HepG2 (cell line): Measurements from ENCODE around the gene CT47A1. TPM values are rescaled to one million over a fixed set of nuclear protein-coding genes. Genes with fewer than 3 reads are reported as not detected.

Experiments used
- ATAC-seq: fragments of 200-7000 bp; cut with Tn5 transposase; 3 replicates; pipeline ENCODE4 v1.9.1; 2020; ENCODE audit warnings: mild to moderate bottlenecking, moderate library complexity
- BruUV-seq: library from RNA; stranded (reverse); fragments of 400-500 nt; replicated peaks from 2 replicates; lab custom pipeline; 2021; lab: Mats Ljungman, UMichigan
- CTCF ChIA-PET: fragments of 300-600 bp; formaldehyde crosslinking; extraction: SDS; loops from one replicate; lab custom pipeline; 2021; ENCODE audit warnings: low total read pairs, inconsistent platforms, low intra/inter-chr PET ratio; lab: Yijun Ruan, JAX
- POLR2A ChIA-PET: fragments of 350-600 bp; sonication (Branson Sonifier 250); formaldehyde crosslinking; loops from one replicate; lab custom pipeline; 2020; ENCODE audit warnings: antibody characterized with exemption, inconsistent platforms; lab: Yijun Ruan, JAX
- DNase-seq: peaks from one replicate; pipeline ENCODE4 v3.0.0-alpha.2; 2015; ENCODE audit warnings: low spot score
- FAIRE-seq: peaks from 3 replicates; lab custom pipeline; 2011; peaks lifted over from hg19 to GRCh38; lab: Jason Lieb, UNC
- H2AFZ ChIP-seq: one replicate; pipeline ENCODE4 v1.6.1; 2011; ENCODE audit warnings: low read length, inconsistent platforms
- H3K27ac ChIP-seq: fragments of 300-600 bp; 3 replicates; pipeline ENCODE4 v1.8.0; 2011; ENCODE audit warnings: mixed run types, mild to moderate bottlenecking, mixed read lengths, low read length, inconsistent platforms; ENCODE audit not compliant: insufficient read depth; ENCODE audit errors: extremely low read length
- H3K27me3 ChIP-seq, 2 experiments: fragments of 200-600 bp in 1 of 2; 2 replicates in 1 of 2; 3 replicates in 1 of 2; pipeline versions ENCODE4 v1.6.0 to v1.8.0; 2011; ENCODE audit warnings: low read length in 2 of 2, mild to moderate bottlenecking in 2 of 2, moderate library complexity in 2 of 2, inconsistent platforms in 1 of 2; ENCODE audit not compliant: insufficient read depth in 2 of 2, control insufficient read depth in 1 of 2
- H3K36me3 ChIP-seq, 2 experiments: fragments of 200-600 bp in 1 of 2; replicated peaks in 1 of 2; 2 replicates in 1 of 2; 3 replicates in 1 of 2; pipeline versions ENCODE4 v1.5.1 to v1.8.0; 2011; ENCODE audit warnings: low read length in 2 of 2, inconsistent platforms in 1 of 2; ENCODE audit not compliant: insufficient read depth in 2 of 2, control insufficient read depth in 1 of 2
- H3K4me1 ChIP-seq: 2 replicates; pipeline ENCODE4 v1.5.1; 2012; ENCODE audit warnings: low read length, inconsistent platforms; ENCODE audit not compliant: insufficient read depth
- H3K4me2 ChIP-seq: 2 replicates; pipeline ENCODE4 v1.6.0; 2011; ENCODE audit warnings: low read depth, low read length, inconsistent platforms
- H3K4me3 ChIP-seq, 3 experiments: fragments of 200-600 bp in 1 of 3; sonication (generic), shearing (Covaris generic) in 1 of 3; replicated peaks in 1 of 3; 2 replicates each; pipeline ENCODE4 v1.5.1; 2011 to 2016; ENCODE audit warnings: low read length in 3 of 3, inconsistent platforms in 2 of 3, low read depth in 2 of 3, mild to moderate bottlenecking in 2 of 3, control low read depth in 1 of 3, mixed read lengths in 1 of 3; ENCODE audit not compliant: insufficient read depth in 1 of 3
- H3K79me2 ChIP-seq: one replicate; pipeline ENCODE4 v1.6.1; 2011; ENCODE audit warnings: low read length, inconsistent platforms; ENCODE audit not compliant: insufficient read depth
- H3K9ac ChIP-seq: 2 replicates; pipeline ENCODE4 v1.6.0; 2011; ENCODE audit warnings: mild to moderate bottlenecking, low read depth, low read length, inconsistent platforms; ENCODE audit not compliant: insufficient read depth
- H3K9me3 ChIP-seq: 2 replicates; pipeline ENCODE4 v1.5.1; 2012; ENCODE audit warnings: mild to moderate bottlenecking, low read length
- H4K20me1 ChIP-seq: 2 replicates; pipeline ENCODE4 v1.6.0; 2011; ENCODE audit warnings: inconsistent platforms, mild to moderate bottlenecking, low read length, moderate library complexity; ENCODE audit not compliant: insufficient read depth
- ARHGAP35 ChIP-seq: sonication (generic); formaldehyde crosslinking; IDR thresholded peaks from 2 replicates; pipeline ENCODE4 v1.9.0; 2022; ENCODE audit warnings: mild to moderate bottlenecking, inconsistent platforms, moderate library complexity, missing genetic modification reagents, borderline replicate concordance
- ARID2 ChIP-seq: sonication (generic); formaldehyde crosslinking; IDR thresholded peaks from 2 replicates; pipeline ENCODE4 v1.8.1; 2022; ENCODE audit warnings: mild to moderate bottlenecking, missing genetic modification reagents, borderline replicate concordance
- ATF7 ChIP-seq, 2 experiments: fragments of 450-650 bp in 1 of 2; sonication (generic) in 1 of 2; formaldehyde crosslinking in 1 of 2; IDR thresholded peaks; 2 replicates each; pipeline versions ENCODE4 v1.4.0 to v1.6.1; 2016 to 2020; ENCODE audit warnings: antibody characterized with exemption in 1 of 2, mild to moderate bottlenecking in 1 of 2, missing genetic modification reagents in 1 of 2
- BCL6 ChIP-seq: IDR thresholded peaks from 2 replicates; pipeline ENCODE4 v1.6.1; 2016; ENCODE audit warnings: missing genetic modification reagents, missing compliant biosample characterization
- FOSL2 ChIP-seq: sonication (generic); formaldehyde crosslinking; IDR thresholded peaks from 2 replicates; pipeline ENCODE4 v1.4.0; 2020; ENCODE audit warnings: missing genetic modification reagents
- HCFC1 ChIP-seq: fragments of 150-350 bp; IDR thresholded peaks from 2 replicates; pipeline ENCODE4 v1.6.1; 2014; ENCODE audit warnings: low read depth, low read length
- HDAC6 ChIP-seq: fragments of 200-600 bp; sonication (generic); IDR thresholded peaks from 2 replicates; pipeline ENCODE4 v1.7.0; 2017; ENCODE audit warnings: mild to moderate bottlenecking, antibody characterized with exemption, low read length, low read depth
- SMAD9 ChIP-seq: sonication (generic); formaldehyde crosslinking; IDR thresholded peaks from 2 replicates; pipeline ENCODE4 v1.5.1; 2020; ENCODE audit warnings: mild to moderate bottlenecking, missing genetic modification reagents
- SMYD3 ChIP-seq: sonication (generic); formaldehyde crosslinking; IDR thresholded peaks from 2 replicates; pipeline ENCODE4 v1.8.1; 2023; ENCODE audit warnings: mild to moderate bottlenecking, missing genetic modification reagents
- STAG1 ChIP-seq: sonication (generic); formaldehyde crosslinking; IDR thresholded peaks from 2 replicates; pipeline ENCODE4 v1.4.0; 2020; ENCODE audit warnings: missing genetic modification reagents
- ZMYM3 ChIP-seq: sonication (generic); formaldehyde crosslinking; IDR thresholded peaks from 2 replicates; pipeline ENCODE4 v1.5.1; 2020; ENCODE audit warnings: mild to moderate bottlenecking, missing genetic modification reagents
- ZNF501 ChIP-seq: sonication (generic); formaldehyde crosslinking; IDR thresholded peaks from 2 replicates; pipeline ENCODE4 v1.5.1; 2020; ENCODE audit warnings: mild to moderate bottlenecking, moderate library complexity, missing genetic modification reagents
- ZNF619 ChIP-seq: sonication (generic); formaldehyde crosslinking; IDR thresholded peaks from 2 replicates; pipeline ENCODE4 v1.4.0; 2020; ENCODE audit warnings: mild to moderate bottlenecking, missing genetic modification reagents
- ZNF644 ChIP-seq: IDR thresholded peaks from 2 replicates; pipeline ENCODE4 v1.6.1; 2016; ENCODE audit warnings: low read depth
- WGBS: methylation state at CpG from one replicate; pipeline ENCODE4 v1.1.6; 2017; ENCODE audit warnings: low lambda C conversion rate; 5-methylcytosine and 5-hydroxymethylcytosine counted together
- in situ Hi-C: cut with HindIII; loops from 2 replicates; pipeline ENCODE4 v1.10.0; 2017; ENCODE audit warnings: low pct_unique_long_range_greater_than_20kb; ENCODE audit not compliant: extremely low pct_ligation_motif_present
- intact Hi-C: fragments of 100-400 bp; cut with micrococcal nuclease; formaldehyde crosslinking; loops from one replicate; pipeline ENCODE4 v1.10.0; 2022; ENCODE audit not compliant: unreplicated experiment
- polyA plus RNA-seq, 8 experiments: library from polyadenylated mRNA; depleted of rRNA in 3 of 8; stranded (reverse) in 7 of 8; unstranded in 1 of 8; fragments of >200 nt; fragmentation: Illumina TruSeq in 4 of 8; extraction: Trizol in 4 of 8; gene quantifications; 2 replicates each; pipeline versions ENCODE4 v1.2.1 to v1.2.3, GENCODE V29; 2011 to 2016; ENCODE audit warnings: low read depth in 4 of 8, missing spikeins in 1 of 8, mixed read lengths in 1 of 8; ENCODE audit not compliant: insufficient read depth in 1 of 8
- total RNA-seq, 5 experiments: library from RNA; depleted of rRNA; stranded (reverse); fragments of >200 nt; fragmentation: Illumina TruSeq; extraction: Trizol; gene quantifications; 2 replicates each; pipeline ENCODE4 v1.2.3, GENCODE V29; 2016; ENCODE audit warnings: low read depth in 1 of 5
- TF ChIP-seq, protein P1 (sequence below): sonication (generic); formaldehyde crosslinking; IDR thresholded peaks from 2 replicates; pipeline ENCODE4 v1.4.0; 2020; ENCODE audit warnings: missing genetic modification reagents
- TF ChIP-seq, protein P2 (sequence below): sonication (generic); formaldehyde crosslinking; IDR thresholded peaks from 2 replicates; pipeline ENCODE4 v1.4.0; 2020; ENCODE audit warnings: missing genetic modification reagents, mild to moderate bottlenecking, borderline replicate concordance
- TF ChIP-seq, protein P3 (sequence below): sonication (generic); formaldehyde crosslinking; IDR thresholded peaks from 2 replicates; pipeline ENCODE4 v1.8.1; 2022; ENCODE audit warnings: mild to moderate bottlenecking, missing genetic modification reagents

Gene CT47A1
- total and polyA plus RNA-seq, 2 of the 13 experiments (the other 11 are each of a cell fraction or from before 2014, with no cell fraction given): not detected

DNA sequence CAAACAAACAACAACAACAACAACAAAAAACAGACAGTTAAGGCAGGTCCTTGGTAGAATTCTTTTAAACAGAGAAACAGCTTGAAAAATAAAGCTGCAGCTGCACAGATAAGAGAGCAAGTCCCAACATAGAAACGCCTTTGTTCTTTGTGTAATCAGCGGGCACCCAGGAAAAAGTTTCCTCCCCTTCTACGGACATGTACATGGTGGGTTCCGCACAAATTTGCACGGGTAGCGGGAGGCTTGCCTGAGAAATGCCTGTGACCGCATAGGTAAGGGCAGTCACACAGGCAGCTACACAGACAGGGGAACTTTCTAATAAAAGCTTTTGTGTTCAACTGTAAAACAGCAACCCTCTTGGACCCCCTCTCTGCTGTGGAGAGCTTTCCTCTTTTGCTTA lies 25.7 kb upstream of the CT47A1 start (continued):
- TF ChIP-seq BCL6 (CRISPR knock-in tag): no peak
- TF ChIP-seq, protein P1, sequence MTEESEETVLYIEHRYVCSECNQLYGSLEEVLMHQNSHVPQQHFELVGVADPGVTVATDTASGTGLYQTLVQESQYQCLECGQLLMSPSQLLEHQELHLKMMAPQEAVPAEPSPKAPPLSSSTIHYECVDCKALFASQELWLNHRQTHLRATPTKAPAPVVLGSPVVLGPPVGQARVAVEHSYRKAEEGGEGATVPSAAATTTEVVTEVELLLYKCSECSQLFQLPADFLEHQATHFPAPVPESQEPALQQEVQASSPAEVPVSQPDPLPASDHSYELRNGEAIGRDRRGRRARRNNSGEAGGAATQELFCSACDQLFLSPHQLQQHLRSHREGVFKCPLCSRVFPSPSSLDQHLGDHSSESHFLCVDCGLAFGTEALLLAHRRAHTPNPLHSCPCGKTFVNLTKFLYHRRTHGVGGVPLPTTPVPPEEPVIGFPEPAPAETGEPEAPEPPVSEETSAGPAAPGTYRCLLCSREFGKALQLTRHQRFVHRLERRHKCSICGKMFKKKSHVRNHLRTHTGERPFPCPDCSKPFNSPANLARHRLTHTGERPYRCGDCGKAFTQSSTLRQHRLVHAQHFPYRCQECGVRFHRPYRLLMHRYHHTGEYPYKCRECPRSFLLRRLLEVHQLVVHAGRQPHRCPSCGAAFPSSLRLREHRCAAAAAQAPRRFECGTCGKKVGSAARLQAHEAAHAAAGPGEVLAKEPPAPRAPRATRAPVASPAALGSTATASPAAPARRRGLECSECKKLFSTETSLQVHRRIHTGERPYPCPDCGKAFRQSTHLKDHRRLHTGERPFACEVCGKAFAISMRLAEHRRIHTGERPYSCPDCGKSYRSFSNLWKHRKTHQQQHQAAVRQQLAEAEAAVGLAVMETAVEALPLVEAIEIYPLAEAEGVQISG: no peak
- TF ChIP-seq, protein P2, sequence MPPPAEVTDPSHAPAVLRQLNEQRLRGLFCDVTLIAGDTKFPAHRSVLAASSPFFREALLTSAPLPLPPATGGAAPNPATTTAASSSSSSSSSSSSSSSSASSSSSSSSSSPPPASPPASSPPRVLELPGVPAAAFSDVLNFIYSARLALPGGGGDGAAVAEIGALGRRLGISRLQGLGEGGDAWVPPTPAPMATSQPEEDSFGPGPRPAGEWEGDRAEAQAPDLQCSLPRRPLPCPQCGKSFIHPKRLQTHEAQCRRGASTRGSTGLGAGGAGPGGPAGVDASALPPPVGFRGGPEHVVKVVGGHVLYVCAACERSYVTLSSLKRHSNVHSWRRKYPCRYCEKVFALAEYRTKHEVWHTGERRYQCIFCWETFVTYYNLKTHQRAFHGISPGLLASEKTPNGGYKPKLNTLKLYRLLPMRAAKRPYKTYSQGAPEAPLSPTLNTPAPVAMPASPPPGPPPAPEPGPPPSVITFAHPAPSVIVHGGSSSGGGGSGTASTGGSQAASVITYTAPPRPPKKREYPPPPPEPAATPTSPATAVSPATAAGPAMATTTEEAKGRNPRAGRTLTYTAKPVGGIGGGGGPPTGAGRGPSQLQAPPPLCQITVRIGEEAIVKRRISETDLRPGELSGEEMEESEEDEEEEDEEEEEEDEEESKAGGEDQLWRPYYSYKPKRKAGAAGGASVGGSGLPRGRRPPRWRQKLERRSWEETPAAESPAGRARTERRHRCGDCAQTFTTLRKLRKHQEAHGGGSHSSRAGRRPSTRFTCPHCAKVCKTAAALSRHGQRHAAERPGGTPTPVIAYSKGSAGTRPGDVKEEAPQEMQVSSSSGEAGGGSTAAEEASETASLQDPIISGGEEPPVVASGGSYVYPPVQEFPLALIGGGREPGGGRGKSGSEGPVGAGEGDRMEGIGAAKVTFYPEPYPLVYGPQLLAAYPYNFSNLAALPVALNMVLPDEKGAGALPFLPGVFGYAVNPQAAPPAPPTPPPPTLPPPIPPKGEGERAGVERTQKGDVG (CRISPR knock-in tag): peak; percentile 29; the same call in 1 of the 2 replicates
- no peak for TF ChIP-seq STAG1 (CRISPR knock-in tag)
- no peak for TF ChIP-seq ZNF619

DNA sequence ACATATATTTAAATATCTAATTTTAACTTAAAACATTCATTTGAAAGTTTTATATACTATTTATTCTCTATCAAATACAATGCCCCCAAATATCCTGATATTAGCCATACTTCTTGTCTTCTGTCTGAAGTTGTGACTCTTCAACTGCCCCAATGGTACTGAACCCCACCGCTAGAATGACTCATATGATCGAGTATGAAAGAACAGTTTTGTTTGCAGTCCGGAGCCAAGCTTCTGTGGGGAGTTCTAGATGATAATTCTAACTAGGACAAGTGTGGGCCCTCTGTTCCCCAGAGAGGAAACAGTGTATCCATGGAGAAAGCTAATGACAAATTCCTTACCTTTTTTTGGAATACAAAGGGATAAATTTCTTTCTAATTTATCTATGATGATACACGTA lies 24.7 kb upstream of the CT47A1 start:
- CTCF ChIA-PET: no interaction called here
- intact Hi-C loops: loop anchor here (2.0 kb wide), 1 partner anchor 75 kb away; no protein-coding TSS in a partner anchor
- 43% methylated on average over 4 of the region's 4 CpGs for WGBS
- BruUV-seq: no TSS peak
- no peaks in the 10 kb centered on the region for H3K36me3 ChIP-seq
- no peaks in the 10 kb centered on the region for H3K79me2 ChIP-seq
- DNase-seq (peak; percentile 59), ATAC-seq (no peak), FAIRE-seq (no peak)
- H3K4me1 ChIP-seq: peaks cover 63% of the 10 kb centered on the region
- peaks cover 6% of the 10 kb centered on the region for H3K9me3 ChIP-seq
- in situ Hi-C loops: no loop called here
- POLR2A ChIA-PET: interaction anchor here (1.6 to 3.5 kb wide), 2 partner anchors 74 to 233 kb away, joined by 5 to 21 read pairs; no protein-coding TSS in a partner anchor
- H3K4me2 ChIP-seq: no peak overlapping the region
- H3K4me3 ChIP-seq: no peak overlapping the region
- H4K20me1 ChIP-seq: no peaks in the 10 kb centered on the region
- H3K27ac ChIP-seq: peak overlapping the region; percentile 81
- H2AFZ ChIP-seq: no peak overlapping the region
- H3K27me3 ChIP-seq: no peaks in the 10 kb centered on the region
- no peak overlapping the region for H3K9ac ChIP-seq
- TF ChIP-seq ARID2 (CRISPR knock-in tag) (no peak), ZNF644 (CRISPR knock-in tag) (peak; percentile 53; the same call in 1 of the 2 replicates), ZNF501 (CRISPR knock-in tag) (no peak), ATF7 (IDR thresholded peaks at IDR 0.05) (no peak), ATF7 (CRISPR knock-in tag; IDR thresholded peaks at IDR 0.05) (no peak), HDAC6 (no peak), FOSL2 (CRISPR knock-in tag) (peak; percentile 77), HCFC1 (no peak), SMAD9 (no peak), SMYD3 (CRISPR knock-in tag) (no peak), ZMYM3 (CRISPR knock-in tag) (no peak), ARHGAP35 (CRISPR knock-in tag) (no peak)
- TF ChIP-seq, protein P3, sequence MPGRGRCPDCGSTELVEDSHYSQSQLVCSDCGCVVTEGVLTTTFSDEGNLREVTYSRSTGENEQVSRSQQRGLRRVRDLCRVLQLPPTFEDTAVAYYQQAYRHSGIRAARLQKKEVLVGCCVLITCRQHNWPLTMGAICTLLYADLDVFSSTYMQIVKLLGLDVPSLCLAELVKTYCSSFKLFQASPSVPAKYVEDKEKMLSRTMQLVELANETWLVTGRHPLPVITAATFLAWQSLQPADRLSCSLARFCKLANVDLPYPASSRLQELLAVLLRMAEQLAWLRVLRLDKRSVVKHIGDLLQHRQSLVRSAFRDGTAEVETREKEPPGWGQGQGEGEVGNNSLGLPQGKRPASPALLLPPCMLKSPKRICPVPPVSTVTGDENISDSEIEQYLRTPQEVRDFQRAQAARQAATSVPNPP: no peak
